Lower lobe of right lung (tissue), 2 donors: ENCODE data around the gene MTURN. TPM values are rescaled to one million over a fixed set of nuclear protein-coding genes. Genes with fewer than 3 reads are reported as not detected.
A peak's percentile ranks its signal among the peaks of the same experiment; 100 is the strongest.
"Not testable (repeated sequence)": the region's sequence is repeated elsewhere in the genome, so short reads cannot be mapped to it uniquely, and the experiment has no call there.

ENCODE experiments used
- ATAC-seq, 2 donors: fragments of 200-7000 bp; cut with Tn5 transposase; one replicate each; pipeline ENCODE4 v1.9.1; 2020 to 2022; ENCODE audit warnings: mild to moderate bottlenecking in 2 of 2, moderate library complexity in 2 of 2
- DNase-seq: peaks from one replicate; pipeline ENCODE4 v3.0.0-alpha.2; 2020
- H3K27ac ChIP-seq: fragments of 200-600 bp; one replicate; pipeline ENCODE4 v1.8.0; 2022
- H3K27me3 ChIP-seq: fragments of 200-600 bp; one replicate; pipeline ENCODE4 v1.8.0; 2022; ENCODE audit warnings: low read depth
- H3K36me3 ChIP-seq: fragments of 200-600 bp; one replicate; pipeline ENCODE4 v1.8.0; 2022; ENCODE audit warnings: mild to moderate bottlenecking
- H3K4me1 ChIP-seq: fragments of 200-600 bp; one replicate; pipeline ENCODE4 v1.8.0; 2022
- H3K4me3 ChIP-seq: fragments of 200-600 bp; one replicate; pipeline ENCODE4 v1.8.0; 2022; ENCODE audit warnings: mild to moderate bottlenecking
- H3K9me3 ChIP-seq: fragments of 200-600 bp; one replicate; pipeline ENCODE4 v1.8.0; 2022
- intact Hi-C: fragments of 100-400 bp; cut with DNase I; formaldehyde crosslinking; loops from one replicate; pipeline ENCODE4 v1.11.0; 2022
- total RNA-seq: library from RNA; stranded (reverse); fragmentation: NEBNext Ultra II Directional; extraction: Animal tissue kit (Norgen Biotek cat#: 25700); gene quantifications from one replicate; pipeline ENCODE4 v1.2.1, GENCODE V29; 2021
- TF ChIP-seq, protein P1 (sequence below): fragments of 200-600 bp; IDR thresholded peaks from one replicate; pipeline ENCODE4 v1.8.0; 2022; ENCODE audit warnings: antibody characterized with exemption, mild to moderate bottlenecking
- donor health status: DM: no; HTN: yes; CAD: no; lungs with severe emphysema.

The MTURN gene
- total RNA-seq, 1 donor from 2014 or later = 39.4 TPM

DNA sequence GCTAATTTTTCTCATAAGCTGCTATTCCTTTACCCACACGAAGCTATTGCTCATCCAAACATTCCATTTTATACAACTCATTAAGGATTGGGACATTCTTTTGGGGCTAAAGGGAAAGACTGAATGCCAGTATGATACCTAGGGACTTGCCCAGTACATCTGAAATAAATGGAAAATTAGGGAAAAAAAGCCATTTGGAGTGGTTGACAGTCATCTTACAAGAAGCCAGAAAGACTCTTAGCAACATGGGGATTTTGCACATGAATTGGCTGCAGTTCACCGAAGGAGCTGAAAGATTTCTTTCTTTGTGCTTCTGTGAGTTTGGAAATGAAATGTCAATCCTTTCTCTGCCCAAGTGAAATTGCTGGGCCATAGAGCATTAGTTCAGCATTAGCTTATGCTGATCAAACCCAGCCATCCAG, 43.3 kb upstream of the MTURN start:
- H3K4me1 ChIP-seq = no peaks in the 10 kb centered on the region
- intact Hi-C loops = no loop called here
- H3K36me3 ChIP-seq = no peaks in the 10 kb centered on the region
- DNase-seq (no peak), ATAC-seq (no peak)
- no peak overlapping the region for H3K4me3 ChIP-seq
- no peak overlapping the region for H3K27ac ChIP-seq
- H3K27me3 ChIP-seq = no peaks in the 10 kb centered on the region
- TF ChIP-seq, protein P1, sequence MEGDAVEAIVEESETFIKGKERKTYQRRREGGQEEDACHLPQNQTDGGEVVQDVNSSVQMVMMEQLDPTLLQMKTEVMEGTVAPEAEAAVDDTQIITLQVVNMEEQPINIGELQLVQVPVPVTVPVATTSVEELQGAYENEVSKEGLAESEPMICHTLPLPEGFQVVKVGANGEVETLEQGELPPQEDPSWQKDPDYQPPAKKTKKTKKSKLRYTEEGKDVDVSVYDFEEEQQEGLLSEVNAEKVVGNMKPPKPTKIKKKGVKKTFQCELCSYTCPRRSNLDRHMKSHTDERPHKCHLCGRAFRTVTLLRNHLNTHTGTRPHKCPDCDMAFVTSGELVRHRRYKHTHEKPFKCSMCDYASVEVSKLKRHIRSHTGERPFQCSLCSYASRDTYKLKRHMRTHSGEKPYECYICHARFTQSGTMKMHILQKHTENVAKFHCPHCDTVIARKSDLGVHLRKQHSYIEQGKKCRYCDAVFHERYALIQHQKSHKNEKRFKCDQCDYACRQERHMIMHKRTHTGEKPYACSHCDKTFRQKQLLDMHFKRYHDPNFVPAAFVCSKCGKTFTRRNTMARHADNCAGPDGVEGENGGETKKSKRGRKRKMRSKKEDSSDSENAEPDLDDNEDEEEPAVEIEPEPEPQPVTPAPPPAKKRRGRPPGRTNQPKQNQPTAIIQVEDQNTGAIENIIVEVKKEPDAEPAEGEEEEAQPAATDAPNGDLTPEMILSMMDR = no peak
- H3K9me3 ChIP-seq = no peaks in the 10 kb centered on the region

DNA sequence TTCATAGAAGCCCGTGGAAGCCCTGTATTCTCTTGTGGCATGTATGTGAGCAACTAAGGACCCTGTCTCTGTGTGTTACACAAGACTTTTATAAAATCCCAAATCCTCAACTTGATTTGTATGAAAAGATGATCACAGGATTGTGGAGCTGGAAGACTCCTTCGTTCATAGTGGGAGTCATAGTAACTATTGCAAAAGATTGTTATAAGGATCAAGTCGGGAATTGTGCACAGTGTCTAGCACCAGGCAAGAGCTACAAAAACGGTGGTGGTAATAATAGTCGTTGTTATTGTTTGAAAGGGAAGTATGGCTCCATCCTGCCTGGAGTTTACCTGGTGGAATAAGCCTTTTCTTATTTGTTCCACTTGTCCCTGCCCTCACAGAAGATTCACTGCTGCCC, 42.8 kb upstream of the MTURN start:
- H3K4me1 ChIP-seq = no peaks in the 10 kb centered on the region
- intact Hi-C loops = no loop called here
- no peak for ATAC-seq

DNA sequence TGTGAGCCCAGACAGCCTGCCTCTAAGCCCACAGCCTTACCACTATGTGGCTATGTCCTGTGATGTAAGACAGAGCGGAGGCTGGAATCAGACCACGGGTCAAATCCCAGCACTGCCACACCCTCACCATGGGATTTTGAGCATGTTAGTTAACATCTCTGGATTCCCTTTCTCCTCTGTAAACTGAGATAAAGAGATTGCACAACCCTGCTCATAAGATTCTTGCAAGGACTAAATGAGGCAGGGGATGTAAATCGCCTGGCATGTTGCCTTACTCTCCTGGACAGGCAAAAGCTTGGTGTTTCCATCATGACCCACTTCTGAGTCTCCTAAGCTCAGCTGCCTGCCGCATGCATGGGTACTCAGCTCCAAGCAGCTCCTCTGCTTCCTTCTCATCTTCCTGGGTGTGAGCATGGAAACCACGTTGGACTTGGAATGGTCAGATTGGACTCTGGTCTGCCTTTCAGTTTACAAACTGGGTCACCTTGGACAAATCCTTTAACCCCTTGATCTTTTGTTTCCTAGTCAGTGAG, 41.3 kb upstream of the MTURN start:
- TF ChIP-seq, protein P1 = no peak
- Histone ChIP-seq H3K36me3 (no peaks in the 10 kb centered on the region), H3K4me1 (no peaks in the 10 kb centered on the region), H3K4me3 (no peak overlapping the region), H3K9me3 (no peaks in the 10 kb centered on the region), H3K27me3 (no peaks in the 10 kb centered on the region), H3K27ac (no peak overlapping the region)
- intact Hi-C loops = no loop called here
- DNase-seq (no peak), ATAC-seq (peak in 1 of 2 donors; percentile 50)

More for the DNA sequence above, 42.8 kb upstream of the MTURN start:
- Histone ChIP-seq H3K4me3 (no peak overlapping the region), H3K27ac (no peak overlapping the region), H3K27me3 (no peaks in the 10 kb centered on the region), H3K9me3 (no peaks in the 10 kb centered on the region), H3K36me3 (no peaks in the 10 kb centered on the region)
- TF ChIP-seq, protein P1 = no peak
- no peak for DNase-seq

DNA sequence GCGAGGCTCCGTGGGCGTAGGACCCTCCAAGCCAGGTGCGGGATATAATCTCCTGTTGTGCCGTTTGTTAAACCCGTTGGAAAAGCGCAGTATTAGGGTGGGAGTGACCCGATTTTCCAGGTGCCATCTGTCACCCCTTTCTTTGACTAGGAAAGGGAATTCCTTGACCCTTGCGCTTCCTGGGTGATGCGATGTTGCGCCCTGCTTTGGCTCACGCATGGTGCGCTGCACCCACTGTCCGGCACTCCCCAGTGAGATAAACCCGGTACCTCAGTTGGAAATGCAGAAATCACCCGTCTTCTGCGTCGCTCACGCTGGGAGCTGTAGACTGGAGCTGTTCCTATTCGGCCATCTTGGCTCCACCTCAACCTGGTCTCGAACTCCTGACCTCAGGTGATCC, 36.2 kb upstream of the MTURN start:
- H3K27ac ChIP-seq, H3K9me3 ChIP-seq, DNase-seq, H3K4me1 ChIP-seq, intact Hi-C loops, H3K36me3 ChIP-seq, H3K4me3 ChIP-seq, ATAC-seq, H3K27me3 ChIP-seq: not testable (repeated sequence)

DNA sequence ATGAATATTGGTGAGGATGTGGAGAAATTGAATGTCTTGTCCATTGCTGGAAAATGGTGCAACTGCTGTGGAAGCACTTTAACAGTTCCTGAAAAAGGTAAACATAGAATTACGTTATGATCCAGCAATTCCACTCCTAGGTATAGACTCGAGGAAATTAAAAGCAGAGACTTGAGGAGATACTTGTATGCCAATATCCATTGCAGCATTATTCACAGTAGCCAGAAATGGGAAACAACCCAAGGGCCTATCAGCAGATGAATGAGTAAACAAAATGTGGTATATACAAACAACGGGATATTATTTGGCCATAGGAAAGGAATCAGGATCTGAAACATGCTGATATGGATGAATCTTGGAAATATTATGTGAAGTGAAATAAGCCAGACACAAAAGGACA, 32.5 kb upstream of the MTURN start:
- peaks cover under 1% of the 10 kb centered on the region for H3K9me3 ChIP-seq
- ATAC-seq (no peak), DNase-seq (no peak)
- no peak overlapping the region for H3K27ac ChIP-seq
- no peak overlapping the region for H3K4me3 ChIP-seq
- H3K36me3 ChIP-seq = no peaks in the 10 kb centered on the region
- TF ChIP-seq, protein P1 = no peak
- intact Hi-C loops = no loop called here
- no peaks in the 10 kb centered on the region for H3K4me1 ChIP-seq
- no peaks in the 10 kb centered on the region for H3K27me3 ChIP-seq

DNA sequence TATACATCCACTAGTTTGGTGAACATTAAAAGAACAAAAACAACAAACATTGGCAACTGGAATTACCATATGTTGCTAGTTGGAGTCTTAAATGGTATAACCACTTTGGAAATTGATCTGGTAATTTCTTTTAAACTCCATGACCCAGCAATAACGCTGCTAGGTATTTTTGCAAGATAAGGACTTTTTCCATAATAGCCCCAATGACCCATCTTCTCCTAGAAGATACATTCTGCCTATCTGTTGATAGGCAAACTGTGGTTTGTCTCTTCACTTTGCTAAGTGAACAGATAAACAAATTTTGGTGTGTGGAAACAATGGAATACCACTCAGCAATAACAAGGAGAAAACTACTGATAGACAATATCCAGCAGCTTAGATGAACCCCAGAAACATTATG, 30.6 kb upstream of the MTURN start:
- Histone ChIP-seq H3K27me3 (no peaks in the 10 kb centered on the region), H3K27ac (no peak overlapping the region), H3K36me3 (no peaks in the 10 kb centered on the region), H3K4me1 (no peaks in the 10 kb centered on the region), H3K9me3 (peaks cover 11% of the 10 kb centered on the region), H3K4me3 (no peak overlapping the region)
- intact Hi-C loops = no loop called here
- DNase-seq (no peak), ATAC-seq (no peak)
- TF ChIP-seq, protein P1 = no peak
